Posterior cingulate gyrus (tissue), 11 donors: ENCODE data around the gene GRHL3.
A peak's percentile ranks its signal among the peaks of the same experiment; 100 is the strongest.

ENCODE experiments used
- DNase-seq, 10 donors: peaks; one replicate each; pipeline versions ENCODE4 v3.0.0 to v3.0.0-alpha.2; 2020 to 2021; ENCODE audit warnings: mixed read lengths in 3 of 10
- intact Hi-C: fragments of 100-400 bp; cut with DNase I; formaldehyde crosslinking; loops from one replicate; pipeline ENCODE4 v1.15.1; 2023

The GRHL3 gene

DNA sequence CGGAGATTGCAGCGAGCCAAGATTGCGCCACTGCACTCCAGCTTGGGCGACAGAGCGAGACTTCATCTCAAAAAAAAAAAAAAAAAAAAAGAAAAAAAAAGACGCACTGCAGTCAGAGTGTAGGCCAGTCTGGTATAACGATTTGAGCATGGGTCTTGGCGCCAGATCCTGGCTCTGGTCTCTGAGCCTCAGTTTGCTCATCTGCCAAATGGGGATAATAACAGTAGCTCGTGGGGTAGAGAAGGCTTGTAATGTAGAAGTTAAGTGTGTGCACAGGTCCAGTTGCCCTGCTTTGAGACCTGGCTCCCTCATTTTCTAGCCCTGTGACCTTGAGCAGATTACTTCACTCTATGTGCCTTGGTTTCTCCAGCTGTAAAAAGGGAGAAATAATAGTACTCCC, 26.3 kb upstream of the GRHL3 start:
- intact Hi-C loops: no loop called here
- peak in 1 of 10 donors; percentile 8 for DNase-seq

DNA sequence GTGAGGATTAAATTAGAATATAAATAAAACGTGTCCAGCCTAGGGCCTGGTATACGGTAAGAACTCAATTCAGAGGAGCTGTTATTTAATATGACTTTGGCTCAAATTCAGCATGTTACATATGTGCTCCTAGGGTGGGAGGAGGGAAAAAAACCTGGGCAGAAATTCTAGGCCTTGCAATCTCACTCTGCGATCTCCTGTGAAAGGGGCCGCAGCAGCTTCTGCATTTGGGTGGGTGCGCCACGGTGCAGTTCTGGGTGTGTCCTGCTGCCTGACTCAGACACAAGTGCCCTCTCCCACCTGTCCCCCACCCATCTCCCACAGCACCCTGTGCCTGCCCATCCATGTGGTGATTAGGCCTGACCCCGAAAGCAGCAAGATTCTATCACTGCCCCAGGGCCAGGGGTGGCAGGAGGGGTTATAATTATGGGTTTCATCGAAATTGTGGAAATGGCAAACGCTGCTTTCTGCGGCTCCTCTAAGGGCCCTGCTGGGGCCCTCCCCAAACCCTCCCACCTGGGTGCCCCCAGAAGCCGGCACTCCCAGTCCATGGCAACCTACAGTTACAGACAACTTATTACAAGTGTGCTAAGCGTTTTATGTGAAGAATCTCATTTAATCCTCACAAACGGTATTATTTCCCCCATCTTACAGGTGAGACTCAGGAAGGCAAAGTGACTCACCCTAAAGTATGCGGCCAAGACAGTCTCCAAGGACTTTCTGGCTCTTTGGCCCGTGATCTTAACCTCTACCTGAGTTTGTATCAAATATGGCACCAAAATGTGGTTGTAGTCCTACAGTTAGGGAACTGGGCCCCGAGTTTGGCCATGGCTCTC, 25.5 kb upstream of the GRHL3 start:
- peak in 1 of 10 donors; percentile 30 for DNase-seq
- intact Hi-C loops: no loop called here

DNA sequence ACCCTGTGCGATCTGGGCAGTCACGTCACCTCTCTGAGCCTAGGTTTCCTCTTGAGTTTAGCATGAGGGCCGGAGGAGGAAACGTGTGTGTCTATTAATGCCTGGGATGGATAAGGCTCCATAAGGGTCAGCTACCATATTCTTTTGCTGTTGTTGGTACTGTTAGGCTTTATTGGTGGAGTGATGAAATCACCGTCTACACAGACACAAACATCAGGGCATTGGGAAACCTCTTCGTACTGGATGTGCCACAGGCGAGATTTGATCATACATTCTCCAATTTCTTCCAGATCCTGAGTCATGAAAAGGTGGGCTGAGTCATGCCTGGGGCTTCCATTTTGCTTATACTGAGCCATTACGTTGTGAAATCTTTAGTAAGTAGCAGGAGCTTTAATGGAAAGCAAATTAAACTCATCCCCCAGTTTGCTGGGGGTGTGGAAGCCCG, 24.9 kb upstream of the GRHL3 start:
- intact Hi-C loops: no loop called here
- peak in 1 of 10 donors; percentile 17 for DNase-seq

DNA sequence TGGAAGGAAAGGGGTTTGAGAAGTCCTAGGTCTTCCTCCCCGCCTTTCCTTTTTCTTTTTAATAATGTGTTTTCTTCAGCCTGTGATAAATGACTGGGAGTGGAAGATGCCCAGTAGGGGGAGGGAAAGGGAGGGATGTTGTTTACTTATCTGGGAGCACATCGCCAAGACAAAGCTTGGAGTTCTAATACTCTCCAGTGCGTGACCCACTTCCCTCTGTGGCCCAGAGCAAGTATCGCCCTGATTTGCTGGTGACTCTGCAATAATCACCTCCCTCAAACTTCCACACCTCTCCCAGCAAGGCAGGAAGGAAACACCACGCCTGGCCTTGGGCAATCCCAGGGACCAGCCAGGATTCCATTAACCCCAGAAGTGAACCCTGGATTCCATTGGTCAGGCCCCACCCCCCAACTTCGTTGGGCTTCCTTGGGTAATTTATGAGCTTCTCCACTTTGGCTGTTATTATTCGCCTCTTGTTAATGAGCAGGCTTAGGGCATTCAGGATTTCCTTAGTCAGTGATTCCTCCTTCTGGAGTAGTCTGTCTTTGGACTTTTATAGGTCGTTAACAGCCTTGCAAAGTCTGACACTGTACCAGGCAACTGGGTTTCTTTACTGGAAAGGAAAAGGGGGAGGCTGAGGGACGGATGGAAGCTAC, 24.3 kb upstream of the GRHL3 start:
- intact Hi-C loops: no loop called here
- DNase-seq: peak in 1 of 10 donors; percentile 13

DNA sequence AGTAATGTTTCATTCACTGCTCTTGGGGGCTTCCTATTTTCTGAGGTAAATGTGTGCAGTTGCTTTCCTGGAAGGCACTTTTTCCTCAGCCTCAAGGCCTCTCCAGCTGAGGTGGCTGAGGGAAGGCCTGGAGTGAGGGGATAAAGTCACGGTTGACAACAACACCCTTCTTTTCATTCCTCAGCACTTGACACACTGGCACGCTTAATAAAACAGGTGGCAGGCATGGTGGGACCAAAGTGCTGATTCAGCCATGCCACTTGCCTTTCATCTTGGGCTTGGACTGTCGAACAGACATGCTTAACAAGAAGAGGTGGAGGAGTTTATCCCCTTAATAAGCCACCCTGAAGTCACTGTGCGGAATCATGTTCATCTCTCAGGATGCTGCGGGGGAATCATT, 23.6 kb upstream of the GRHL3 start:
- intact Hi-C loops: no loop called here
- peak in 1 of 10 donors; percentile 15 for DNase-seq

DNA sequence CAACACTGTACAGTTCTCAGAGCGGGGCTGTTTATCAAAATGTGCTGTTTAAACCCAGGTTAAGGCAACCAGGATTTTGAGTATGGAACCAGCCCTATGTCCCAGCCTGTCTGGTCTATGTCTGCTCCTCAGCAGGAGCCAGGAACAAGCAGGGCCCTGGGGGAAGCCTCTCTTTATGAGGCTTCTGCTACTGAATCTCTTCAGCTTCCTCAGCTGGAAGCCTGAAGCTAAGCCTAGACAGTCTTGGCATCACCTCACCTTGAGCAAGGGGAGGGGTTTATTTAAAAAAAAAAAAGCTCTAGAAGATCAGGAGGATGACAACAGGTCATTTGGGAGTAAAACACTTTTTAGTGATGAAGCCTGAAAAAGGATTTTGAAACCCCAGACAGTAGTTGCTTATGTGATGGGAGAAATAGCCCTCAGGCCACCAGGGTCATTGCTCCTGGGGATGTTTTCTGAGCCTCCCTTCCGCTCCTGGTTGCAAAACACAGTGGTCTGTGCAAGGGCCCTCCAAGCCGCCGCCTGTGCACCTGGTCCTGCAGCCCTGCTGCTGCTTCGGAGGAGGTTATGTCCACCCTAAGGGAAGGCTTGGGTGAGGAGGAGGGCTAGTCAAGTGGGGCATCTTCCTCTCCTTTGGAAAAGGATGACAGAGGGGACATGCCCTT, 21.8 kb upstream of the GRHL3 start:
- intact Hi-C loops: no loop called here
- DNase-seq: no peak

DNA sequence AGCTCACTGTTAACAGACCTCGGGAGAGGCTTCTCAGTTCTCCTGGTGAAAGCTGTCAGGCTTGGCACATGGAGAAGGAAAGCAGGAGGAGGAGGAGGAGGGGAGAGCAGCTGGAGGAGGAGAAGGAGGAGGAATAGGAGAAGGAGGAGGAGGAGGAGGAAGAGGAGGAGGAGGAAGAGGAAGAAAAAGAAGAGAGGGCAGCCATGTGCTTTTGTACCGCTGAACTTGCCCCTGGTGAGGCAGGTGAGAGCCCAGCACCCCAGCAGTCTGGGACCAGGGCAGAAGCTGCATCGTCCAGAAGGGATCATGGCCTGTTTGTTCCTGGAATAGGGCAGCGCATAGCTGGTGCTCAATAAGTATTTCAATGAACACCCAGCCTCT, 21.3 kb upstream of the GRHL3 start:
- intact Hi-C loops: no loop called here
- DNase-seq: no peak

DNA sequence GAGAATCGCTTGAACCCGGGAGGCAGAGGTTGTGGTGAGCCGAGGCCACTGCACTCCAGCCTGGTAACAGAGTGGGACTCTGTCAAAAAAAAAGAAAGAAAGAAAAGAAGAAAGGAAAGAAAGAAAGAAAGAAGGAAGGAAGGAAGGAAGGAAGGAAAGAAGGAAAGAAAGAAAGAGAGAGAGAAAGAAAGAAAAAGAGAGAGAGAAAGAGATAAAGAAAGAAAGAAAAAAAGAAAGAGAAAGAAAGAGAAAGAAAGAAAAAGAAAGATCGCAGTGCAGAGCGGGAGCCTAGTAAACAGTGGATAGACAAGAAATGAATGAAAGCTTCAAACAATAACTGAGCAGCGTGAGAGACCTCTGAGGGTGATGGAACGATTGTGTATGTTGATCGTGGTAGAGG, 20.6 kb upstream of the GRHL3 start:
- DNase-seq: no peak
- intact Hi-C loops: no loop called here

DNA sequence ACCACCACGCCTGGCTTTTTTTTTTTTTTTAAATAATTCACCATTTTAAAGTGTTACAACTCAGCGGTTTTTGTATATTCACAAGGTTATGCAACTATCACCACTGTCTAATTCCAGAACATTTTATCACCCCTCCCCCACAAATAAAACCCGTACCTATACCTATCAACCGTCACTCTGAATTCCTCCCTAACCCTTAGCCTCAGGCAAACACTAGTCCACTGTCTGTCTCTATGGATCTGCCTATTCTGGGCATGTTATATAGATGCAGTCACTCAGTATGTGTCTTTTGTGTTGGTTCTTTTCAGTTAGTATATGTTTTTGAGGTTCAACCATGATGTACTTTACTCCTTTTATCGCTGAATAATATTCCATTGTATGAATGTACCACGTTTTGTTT, 19.3 kb upstream of the GRHL3 start:
- no peak for DNase-seq
- intact Hi-C loops: no loop called here

DNA sequence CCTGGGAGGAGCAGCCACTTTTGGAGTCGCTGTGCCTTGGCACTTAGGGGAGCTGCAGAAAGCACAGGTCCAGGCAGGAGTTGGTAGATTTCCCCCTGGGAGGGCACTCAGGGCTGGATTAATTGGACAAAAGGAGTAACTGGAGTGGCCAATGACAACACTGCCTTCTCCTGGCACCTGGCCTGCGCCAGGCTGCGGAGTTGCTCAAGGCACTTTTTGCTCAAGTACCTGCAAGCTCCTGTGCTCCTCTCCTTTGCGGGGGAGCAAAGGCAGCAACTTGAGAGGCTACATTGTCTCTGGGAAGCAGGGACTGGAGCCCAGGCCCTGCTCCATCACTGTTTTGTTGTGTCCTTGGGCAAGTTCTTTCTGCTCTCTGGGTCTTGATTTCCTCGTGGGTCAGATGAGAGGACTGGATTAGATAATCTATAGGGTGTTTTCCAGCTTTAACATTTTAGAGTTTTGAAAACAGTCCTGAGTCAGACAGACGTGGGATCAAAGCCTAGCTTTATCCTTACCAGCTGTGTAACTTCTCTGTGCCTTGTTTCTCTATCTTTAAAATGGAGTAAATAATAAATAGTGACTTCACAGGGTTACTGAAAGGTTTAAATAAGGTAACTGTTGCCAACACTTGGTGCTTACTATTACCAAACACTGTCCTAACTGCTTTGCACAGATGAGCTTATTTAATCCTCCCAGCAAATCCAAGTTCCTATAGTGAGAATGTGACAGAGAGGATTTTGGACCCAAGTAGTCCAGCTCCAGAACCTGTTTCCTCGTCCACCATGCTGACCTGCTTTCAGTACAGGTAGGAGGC, 18.0 kb upstream of the GRHL3 start:
- intact Hi-C loops: no loop called here
- peak in 2 of 10 donors; percentile 47 to 53 for DNase-seq

DNA sequence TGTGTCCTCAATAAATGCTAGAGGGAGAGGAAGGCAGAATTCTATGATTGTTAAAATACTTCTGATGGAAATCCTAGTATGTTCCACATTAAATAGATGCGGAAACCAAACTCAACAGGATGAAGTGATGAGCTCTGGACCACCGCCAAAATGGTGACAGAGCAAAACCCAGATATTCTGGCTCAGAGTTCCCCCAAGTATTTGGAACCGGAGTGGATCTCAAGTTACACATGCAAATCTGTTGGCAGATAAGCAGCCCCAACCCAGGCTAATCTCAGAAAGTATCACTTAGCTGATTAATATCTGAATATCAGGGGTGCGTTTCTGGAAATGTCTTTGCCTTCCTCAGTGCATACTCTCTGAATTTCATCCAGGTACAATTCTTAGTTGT, 17.4 kb upstream of the GRHL3 start:
- DNase-seq: peak in 1 of 10 donors; percentile 44

DNA sequence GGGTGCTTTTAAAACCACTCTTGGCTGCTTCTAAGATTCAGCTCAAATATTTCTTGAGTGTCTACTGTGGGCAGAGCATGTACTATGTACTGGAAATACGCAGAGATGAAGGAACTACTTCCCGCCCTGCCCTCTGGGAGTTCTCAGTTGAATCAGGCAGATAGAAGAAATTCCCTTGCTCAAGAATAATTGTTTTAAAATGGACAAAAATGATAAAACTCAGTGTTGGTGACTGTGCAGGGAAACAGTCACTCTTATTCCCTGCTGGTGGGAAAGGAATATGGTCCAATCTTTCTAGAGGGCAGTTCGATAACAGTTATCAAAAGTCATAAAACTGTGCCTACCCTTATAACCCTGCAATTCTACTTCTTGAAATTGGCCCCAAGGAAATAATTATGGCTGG, 16.9 kb upstream of the GRHL3 start:
- intact Hi-C loops: no loop called here
- no peak for DNase-seq

More for the DNA sequence above, 17.4 kb upstream of the GRHL3 start:
- intact Hi-C loops: no loop called here

DNA sequence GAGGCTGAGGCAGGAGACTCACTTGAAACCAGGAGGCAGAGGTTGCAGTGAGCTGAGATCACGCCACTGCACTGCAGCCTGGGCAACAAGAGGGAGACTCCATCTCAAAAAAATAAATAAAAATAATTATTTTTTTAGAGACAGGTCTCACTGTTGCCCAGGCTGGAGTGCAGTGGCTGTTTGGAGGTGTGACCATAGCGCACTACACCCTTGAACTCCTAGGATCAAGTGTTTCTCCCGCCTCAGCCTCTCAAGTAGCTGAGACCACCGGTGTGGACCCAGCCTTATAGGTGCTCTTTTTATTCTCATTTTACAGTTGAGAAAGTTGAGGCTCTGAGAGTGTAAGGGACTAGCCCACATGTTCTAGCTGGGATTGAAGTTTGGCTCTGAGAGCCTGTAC, 15.6 kb upstream of the GRHL3 start:
- intact Hi-C loops: no loop called here
- DNase-seq: peak in 2 of 10 donors; percentile 15 to 76

DNA sequence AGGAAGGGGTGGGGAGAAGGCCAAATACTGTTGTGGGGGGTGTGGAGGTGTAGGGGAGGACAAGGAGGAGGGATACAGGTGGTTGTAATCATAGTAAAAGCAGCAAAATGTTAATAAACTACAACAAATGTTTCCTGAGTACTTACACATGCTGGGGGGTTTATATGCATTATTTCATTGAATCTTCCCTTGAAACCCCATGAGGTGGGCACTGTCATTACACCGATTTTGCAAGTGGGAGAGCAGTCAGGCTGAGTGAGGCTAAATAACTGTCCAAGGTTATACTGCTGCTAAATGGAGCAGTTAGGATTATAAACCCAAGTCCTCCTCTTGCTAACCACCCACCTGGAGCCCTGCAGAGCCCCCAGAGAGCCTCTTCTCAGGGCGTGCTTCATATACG, 14.4 kb upstream of the GRHL3 start:
- intact Hi-C loops: no loop called here

DNA sequence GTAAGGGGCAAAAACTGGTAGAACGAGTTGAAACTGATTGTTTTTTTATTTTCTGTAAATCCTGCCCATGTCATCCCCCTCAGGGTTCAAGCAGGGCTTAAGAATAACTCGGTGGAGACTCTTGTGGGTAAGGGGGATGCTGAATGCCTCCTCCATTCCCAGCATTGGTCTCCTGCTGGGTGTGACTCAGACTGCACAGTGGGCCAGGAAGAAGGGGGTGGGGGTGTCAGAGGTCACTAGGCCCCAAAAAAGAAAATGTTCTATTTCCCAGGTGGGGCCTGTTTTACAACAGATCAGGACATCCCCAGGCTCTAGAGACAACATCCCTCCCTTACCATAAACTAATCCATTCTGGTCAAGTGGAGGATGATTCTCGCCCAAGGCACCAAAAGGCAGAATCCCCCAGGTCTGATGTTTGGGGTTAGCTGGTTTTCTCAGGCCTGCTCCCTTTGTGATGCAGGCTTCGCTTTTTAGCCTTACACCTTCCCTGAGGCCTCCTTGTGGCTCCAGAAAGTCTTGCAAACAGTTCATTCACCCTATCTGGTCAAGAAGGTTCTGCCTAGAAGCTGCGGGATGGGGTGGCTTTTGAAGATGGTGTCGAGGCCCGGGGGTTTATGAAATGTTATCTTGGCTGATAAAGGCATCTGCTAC, 10.7 kb upstream of the GRHL3 start:
- intact Hi-C loops: no loop called here
- peak in 1 of 10 donors; percentile 20 for DNase-seq

More for the DNA sequence above, 14.4 kb upstream of the GRHL3 start:
- DNase-seq: no peak

DNA sequence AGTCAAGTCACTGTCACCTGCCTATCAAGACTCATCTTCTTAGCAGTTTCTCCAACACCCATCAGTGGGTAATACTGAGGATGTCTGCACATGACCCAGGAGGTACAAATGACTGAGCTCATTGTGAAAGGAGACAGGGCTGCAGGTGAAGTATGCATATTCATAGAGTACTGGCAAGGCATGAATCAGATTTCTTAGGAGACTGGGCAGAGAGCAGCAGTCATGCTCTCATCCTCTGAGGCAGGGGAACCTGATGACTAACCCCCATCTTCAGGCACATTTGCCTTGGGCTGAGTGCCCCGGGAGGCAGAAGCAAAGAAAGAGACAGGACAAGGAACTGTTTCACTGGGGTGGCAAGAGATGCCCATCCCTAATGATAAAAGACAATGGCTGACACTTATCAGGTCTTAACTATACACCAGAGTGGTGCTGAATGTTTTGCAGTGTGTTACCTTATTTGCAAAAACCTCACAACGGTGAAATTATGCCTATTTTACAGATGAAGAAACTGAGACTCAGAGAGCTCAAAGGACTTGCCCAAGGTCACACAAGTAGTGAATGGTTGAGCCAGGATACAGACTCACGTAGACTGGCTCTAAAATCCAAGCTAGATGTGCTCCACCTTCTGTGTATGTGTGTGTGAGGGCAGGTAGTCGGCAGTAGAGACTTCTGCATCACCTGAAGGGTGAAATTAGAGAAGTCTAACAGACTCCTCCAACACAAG, 9.2 kb upstream of the GRHL3 start:
- DNase-seq: no peak
- intact Hi-C loops: no loop called here

DNA sequence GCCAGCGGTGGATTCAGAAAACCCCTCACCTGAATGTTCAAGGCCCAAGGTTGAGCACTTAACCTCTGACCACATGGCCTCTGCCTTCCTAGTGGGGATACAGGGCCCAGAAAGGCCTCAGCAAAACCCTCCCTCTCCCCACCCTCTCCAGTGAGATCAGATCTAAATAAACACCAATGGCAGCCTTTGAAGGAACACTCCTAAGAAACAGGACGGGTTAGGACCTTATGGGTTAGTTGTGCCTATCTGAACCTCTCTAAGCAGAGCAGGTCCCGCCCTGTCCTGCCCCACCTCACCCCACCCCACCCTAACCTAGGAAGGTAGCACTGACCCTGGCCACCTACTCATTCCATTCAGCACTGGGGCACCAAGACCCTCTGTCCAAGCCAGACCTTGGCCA, 7.9 kb upstream of the GRHL3 start:
- intact Hi-C loops: no loop called here
- DNase-seq: no peak

DNA sequence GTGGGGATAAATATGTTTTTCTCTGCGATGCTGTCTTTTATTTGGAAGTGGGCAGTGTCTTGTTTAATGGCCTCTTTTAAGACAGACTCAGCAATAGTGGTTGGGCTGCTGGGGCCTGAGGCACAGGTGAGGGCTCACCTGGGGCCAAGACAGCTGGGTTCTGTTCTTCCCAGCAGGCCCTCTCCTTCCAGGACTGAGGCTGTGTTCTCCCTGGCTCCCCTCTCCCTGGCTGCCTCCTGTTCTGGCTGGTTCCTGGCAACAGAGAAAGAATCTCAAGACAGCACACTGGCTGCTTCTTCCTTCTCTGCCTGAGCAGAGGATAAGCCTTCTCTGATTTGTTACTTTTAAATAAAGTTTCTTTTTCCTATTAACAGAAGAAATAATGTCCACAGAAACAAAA, 7.4 kb upstream of the GRHL3 start:
- intact Hi-C loops: no loop called here
- DNase-seq: peak in 1 of 10 donors; percentile 7

DNA sequence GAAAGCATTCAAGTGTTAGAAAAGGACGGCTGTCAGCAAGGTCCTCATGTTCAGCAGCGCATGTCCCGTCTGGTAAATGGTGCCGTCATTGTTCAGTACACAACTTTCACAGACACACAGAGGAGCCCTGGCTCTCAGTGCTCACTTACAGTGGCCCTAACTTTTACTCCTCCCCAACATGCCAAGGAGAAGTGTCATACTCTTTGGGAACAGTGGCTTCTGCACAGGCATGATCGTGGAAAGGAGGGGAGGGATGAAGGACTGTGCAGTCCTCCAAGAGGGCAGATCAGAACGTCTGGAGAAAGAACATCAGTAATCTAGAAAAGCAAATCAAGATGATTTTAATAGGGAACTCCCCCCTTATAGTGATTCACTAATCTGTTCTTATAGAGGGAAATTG, 3.8 kb upstream of the GRHL3 start:
- DNase-seq: no peak
- intact Hi-C loops: no loop called here
